ENCODE results near the gene ZNF154.
"Not testable (repeated sequence)": the region's sequence is repeated elsewhere in the genome, so short reads cannot be mapped to it uniquely, and the experiment has no call there.

Gene ZNF154

DNA sequence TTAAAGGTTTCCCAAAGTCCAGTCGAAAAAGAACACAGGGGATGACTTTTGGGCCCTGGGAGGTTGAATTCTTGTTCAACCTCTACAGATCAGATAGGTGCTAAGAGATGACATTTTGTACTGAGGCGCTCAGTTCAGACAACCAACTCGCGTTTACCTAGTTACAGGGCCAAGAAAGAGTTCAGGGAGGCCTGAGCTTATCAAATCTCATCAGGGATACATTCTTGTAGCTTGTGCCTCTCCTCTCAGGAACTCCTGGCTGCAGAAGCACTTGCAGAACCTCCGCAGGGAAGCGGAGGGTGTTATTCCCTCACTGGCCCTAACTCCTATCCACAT is 38.4 kb upstream of the ZNF154 start:
- Histone ChIP-seq H2AK5ac (ENCODE audit: low read length) (no peak overlapping the region), H3K79me1 (ENCODE audit: low read length) (peaks cover 25% of the 10 kb centered on the region), H3K27me3 (ENCODE audit: insufficient read depth, low read length, poor library complexity) (no peaks in the 10 kb centered on the region), H3K27ac (ENCODE audit: low read depth, low read length) (no peak overlapping the region), H3K18ac (ENCODE audit: low read length) (no peak overlapping the region), H2BK5ac (ENCODE audit: low read length) (no peak overlapping the region), H3K56ac (ENCODE audit: low read length) (peak overlapping the region; percentile 94), H2BK15ac (replicated peaks; ENCODE audit: low read depth) (no peak overlapping the region), H3K4me1 (ENCODE audit: control insufficient read depth, low read depth, low read length) (peaks cover 6% of the 10 kb centered on the region), H3K4me2 (ENCODE audit: low read length) (peak overlapping the region; percentile 92), H4K8ac (ENCODE audit: low read depth, low read length) (no peak overlapping the region), H3K9ac (ENCODE audit: low read length) (peak overlapping the region; percentile 84), H3K4me3 (ENCODE audit: low read length) (peak overlapping the region; percentile 85), H3K23ac (ENCODE audit: low read length) (no peak overlapping the region), H3K79me2 (ENCODE audit: control insufficient read depth, insufficient read depth, low read length) (peaks cover 30% of the 10 kb centered on the region), H2BK120ac (ENCODE audit: low read depth, low read length) (no peak overlapping the region), H3K36me3 (ENCODE audit: control insufficient read depth, insufficient read depth, low read length) (peaks cover 3% of the 10 kb centered on the region), H3K4ac (ENCODE audit: low read depth, low read length) (no peak overlapping the region), H4K5ac (ENCODE audit: low read length) (no peak overlapping the region)
- peak; percentile 40 for DNase-seq
- no CpG with 5 or more reads among the region's 6 CpGs for WGBS (ENCODE audit: extremely low coverage, insufficient coverage, low lambda C conversion rate)

DNA sequence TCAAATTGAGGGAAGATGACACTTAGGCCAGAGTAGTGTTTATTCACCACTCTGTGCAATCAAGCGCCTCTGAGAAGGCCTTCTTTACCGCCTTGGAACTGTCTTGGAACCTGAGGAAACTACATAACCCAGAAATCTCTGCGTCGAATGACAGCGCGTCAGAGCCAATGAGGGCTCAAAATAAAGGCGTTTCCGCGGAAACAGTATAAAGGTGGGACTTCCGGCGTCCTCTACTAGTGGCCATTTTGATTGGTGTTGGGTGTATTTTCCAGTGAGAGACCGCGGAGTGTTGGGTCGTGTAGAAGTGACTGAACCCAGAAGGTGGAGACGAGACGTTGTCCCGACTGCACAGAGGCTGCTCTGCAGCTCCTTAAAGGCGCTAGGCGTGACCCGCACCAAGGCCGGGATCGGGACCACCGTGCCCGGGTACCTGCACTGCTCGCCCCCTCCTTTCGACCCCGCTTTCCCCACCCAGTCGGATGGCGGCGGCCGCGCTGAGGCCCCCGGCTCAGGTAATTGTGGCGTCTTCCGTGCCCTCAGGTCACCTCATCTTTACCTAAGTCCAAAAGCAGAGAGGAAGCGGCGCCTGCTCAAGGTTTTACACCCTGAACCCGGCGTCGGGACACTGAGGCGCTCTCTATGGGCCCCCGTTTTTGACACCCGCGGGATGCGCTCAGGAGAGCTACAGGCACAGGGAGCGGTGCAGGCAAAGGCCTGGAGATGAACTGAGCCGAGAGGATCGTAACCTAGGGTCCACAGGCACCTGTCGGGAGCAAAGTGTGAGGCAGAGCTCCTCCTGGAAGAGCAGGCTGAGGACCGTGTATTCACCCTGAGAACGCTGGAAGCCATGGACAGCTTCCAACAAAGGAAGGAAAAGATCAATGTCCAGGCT is 37.8 kb upstream of the ZNF154 start, which contains the start of gene ZNF776:
ZNF776 (plus strand) TSS at position 236 of the 892 bp plus-strand sequence; CDS start at position 480, 244 bp downstream.
- Histone ChIP-seq H2AK5ac (ENCODE audit: low read length) (no peak within 1 kb of the TSS), H4K5ac (ENCODE audit: low read length) (no peak within 1 kb of the TSS), H3K23ac (ENCODE audit: low read length) (no peak within 1 kb of the TSS), H4K8ac (ENCODE audit: low read depth, low read length) (no peak within 1 kb of the TSS), H3K36me3 (ENCODE audit: control insufficient read depth, insufficient read depth, low read length) (peaks cover 2% of the 10 kb centered on the region), H3K18ac (ENCODE audit: low read length) (peak within 1 kb of the TSS; percentile 42), H2BK120ac (ENCODE audit: low read depth, low read length) (no peak within 1 kb of the TSS), H3K4me2 (ENCODE audit: low read length) (peak within 1 kb of the TSS; percentile 92), H2BK15ac (replicated peaks; ENCODE audit: low read depth) (no peak within 1 kb of the TSS), H3K79me2 (ENCODE audit: control insufficient read depth, insufficient read depth, low read length) (peaks cover 30% of the 10 kb centered on the region), H3K27ac (ENCODE audit: low read depth, low read length) (no peak within 1 kb of the TSS), H3K4me1 (ENCODE audit: control insufficient read depth, low read depth, low read length) (peaks cover 6% of the 10 kb centered on the region), H3K79me1 (ENCODE audit: low read length) (peaks cover 25% of the 10 kb centered on the region), H3K4ac (ENCODE audit: low read depth, low read length) (no peak within 1 kb of the TSS), H2BK5ac (ENCODE audit: low read length) (no peak within 1 kb of the TSS), H3K56ac (ENCODE audit: low read length) (peak within 1 kb of the TSS; percentile 94), H3K4me3 (ENCODE audit: low read length) (peak within 1 kb of the TSS; percentile 85), H3K9ac (ENCODE audit: low read length) (peak within 1 kb of the TSS; percentile 84), H3K27me3 (ENCODE audit: insufficient read depth, low read length, poor library complexity) (no peaks in the 10 kb centered on the region)
- WGBS (ENCODE audit: extremely low coverage, insufficient coverage, low lambda C conversion rate), result no CpG with 5 or more reads among the region's 51 CpGs
- DNase-seq, result peak; percentile 97

DNA sequence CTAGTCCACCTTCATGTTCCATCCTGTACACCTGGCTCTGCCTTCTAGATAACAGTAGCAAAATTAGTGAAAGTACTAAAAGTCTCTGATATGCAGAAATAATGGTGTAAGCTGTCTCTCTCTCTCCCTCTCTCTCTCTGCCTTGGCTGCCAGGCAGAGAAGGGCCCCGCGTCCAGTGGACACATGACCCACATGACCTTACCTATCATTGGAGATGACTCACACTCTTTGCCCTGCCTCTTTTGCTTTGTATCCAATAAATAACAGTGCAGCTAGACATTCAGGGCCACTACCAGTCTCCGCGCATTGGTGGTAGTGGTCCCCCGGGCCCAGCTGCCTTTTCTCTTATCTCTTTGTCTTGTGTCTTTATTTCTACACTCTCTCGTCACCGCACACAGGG is 29.8 kb upstream of the ZNF154 start:
- H2AK5ac ChIP-seq (ENCODE audit: low read length); DNase-seq; H3K23ac ChIP-seq (ENCODE audit: low read length); H3K4me1 ChIP-seq (ENCODE audit: control insufficient read depth, low read depth, low read length); H3K4ac ChIP-seq (ENCODE audit: low read depth, low read length); H3K79me1 ChIP-seq (ENCODE audit: low read length); H2BK15ac ChIP-seq (replicated peaks; ENCODE audit: low read depth); H2BK120ac ChIP-seq (ENCODE audit: low read depth, low read length); H3K9ac ChIP-seq (ENCODE audit: low read length); H3K18ac ChIP-seq (ENCODE audit: low read length); H4K8ac ChIP-seq (ENCODE audit: low read depth, low read length); H3K36me3 ChIP-seq (ENCODE audit: control insufficient read depth, insufficient read depth, low read length); H2BK5ac ChIP-seq (ENCODE audit: low read length); H4K5ac ChIP-seq (ENCODE audit: low read length); H3K79me2 ChIP-seq (ENCODE audit: control insufficient read depth, insufficient read depth, low read length); H3K56ac ChIP-seq (ENCODE audit: low read length); H3K27ac ChIP-seq (ENCODE audit: low read depth, low read length); H3K4me3 ChIP-seq (ENCODE audit: low read length); H3K4me2 ChIP-seq (ENCODE audit: low read length); H3K27me3 ChIP-seq (ENCODE audit: insufficient read depth, low read length, poor library complexity): not testable (repeated sequence)
- WGBS (ENCODE audit: extremely low coverage, insufficient coverage, low lambda C conversion rate), result no CpG with 5 or more reads among the region's 7 CpGs

DNA sequence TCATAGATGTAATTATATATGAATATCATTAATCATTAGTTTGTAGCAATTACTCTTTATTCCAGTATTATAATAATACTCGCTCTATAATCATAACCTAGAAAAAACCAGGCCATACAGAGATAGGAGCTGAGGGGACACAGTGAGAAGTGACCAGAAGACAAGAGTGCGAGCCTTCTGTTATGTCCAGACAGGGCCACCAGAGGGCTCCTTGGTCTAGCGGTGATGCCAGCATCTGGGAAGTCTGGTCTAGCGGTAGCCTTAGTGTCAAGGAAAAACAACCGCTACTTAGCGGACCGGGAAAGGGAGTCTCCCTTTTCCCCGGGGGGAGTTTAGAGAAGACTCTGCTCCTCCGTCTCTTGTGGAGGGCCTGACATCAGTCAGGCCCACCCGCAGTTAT is 29.3 kb upstream of the ZNF154 start:
- H3K27ac ChIP-seq (ENCODE audit: low read depth, low read length); H3K4me2 ChIP-seq (ENCODE audit: low read length); H3K36me3 ChIP-seq (ENCODE audit: control insufficient read depth, insufficient read depth, low read length); H2BK5ac ChIP-seq (ENCODE audit: low read length); H3K18ac ChIP-seq (ENCODE audit: low read length); H3K56ac ChIP-seq (ENCODE audit: low read length); H3K4me1 ChIP-seq (ENCODE audit: control insufficient read depth, low read depth, low read length); H3K4me3 ChIP-seq (ENCODE audit: low read length); H3K4ac ChIP-seq (ENCODE audit: low read depth, low read length); H3K79me1 ChIP-seq (ENCODE audit: low read length); H4K5ac ChIP-seq (ENCODE audit: low read length); H3K27me3 ChIP-seq (ENCODE audit: insufficient read depth, low read length, poor library complexity); H2AK5ac ChIP-seq (ENCODE audit: low read length); H3K23ac ChIP-seq (ENCODE audit: low read length); H2BK15ac ChIP-seq (replicated peaks; ENCODE audit: low read depth); H2BK120ac ChIP-seq (ENCODE audit: low read depth, low read length); H3K9ac ChIP-seq (ENCODE audit: low read length); H3K79me2 ChIP-seq (ENCODE audit: control insufficient read depth, insufficient read depth, low read length); H4K8ac ChIP-seq (ENCODE audit: low read depth, low read length): not testable (repeated sequence)
- DNase-seq, result peak; percentile 71
- no CpG with 5 or more reads among the region's 10 CpGs for WGBS (ENCODE audit: extremely low coverage, insufficient coverage, low lambda C conversion rate)

DNA sequence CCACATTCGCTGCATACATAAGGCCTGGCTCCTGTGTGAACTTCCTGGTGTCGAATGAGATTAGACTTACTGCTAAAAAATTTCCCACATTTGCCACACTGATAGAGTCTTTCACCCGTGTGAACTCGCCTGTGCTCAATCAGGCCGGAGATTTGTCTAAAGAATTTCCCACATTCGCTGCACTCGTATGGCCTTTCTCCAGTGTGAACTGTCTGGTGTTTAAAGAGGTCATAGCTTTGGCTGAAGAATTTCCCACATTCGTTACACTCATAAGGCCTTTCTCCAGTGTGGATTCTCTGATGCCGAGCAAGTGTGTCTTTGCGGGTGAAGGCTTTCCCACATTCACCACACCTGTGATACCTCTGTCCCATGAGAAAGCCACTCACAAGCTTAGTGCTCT is 11.9 kb upstream of the ZNF154 start:
- H4K8ac ChIP-seq (ENCODE audit: low read depth, low read length), result no peak overlapping the region
- no peaks in the 10 kb centered on the region for H3K79me1 ChIP-seq (ENCODE audit: low read length)
- no peak overlapping the region for H3K18ac ChIP-seq (ENCODE audit: low read length)
- no peak overlapping the region for H3K4ac ChIP-seq (ENCODE audit: low read depth, low read length)
- no peak overlapping the region for H3K27ac ChIP-seq (ENCODE audit: low read depth, low read length)
- peaks cover 7% of the 10 kb centered on the region for H3K36me3 ChIP-seq (ENCODE audit: control insufficient read depth, insufficient read depth, low read length)
- WGBS (ENCODE audit: extremely low coverage, insufficient coverage, low lambda C conversion rate), result no CpG with 5 or more reads among the region's 10 CpGs
- H3K4me1 ChIP-seq (ENCODE audit: control insufficient read depth, low read depth, low read length), result no peaks in the 10 kb centered on the region
- no peak overlapping the region for H3K4me3 ChIP-seq (ENCODE audit: low read length)
- H3K9ac ChIP-seq (ENCODE audit: low read length), result no peak overlapping the region
- DNase-seq, result no peak
- H4K5ac ChIP-seq (ENCODE audit: low read length), result no peak overlapping the region
- H3K79me2 ChIP-seq (ENCODE audit: control insufficient read depth, insufficient read depth, low read length), result no peaks in the 10 kb centered on the region
- H2BK15ac ChIP-seq (replicated peaks; ENCODE audit: low read depth), result no peak overlapping the region
- no peaks in the 10 kb centered on the region for H3K27me3 ChIP-seq (ENCODE audit: insufficient read depth, low read length, poor library complexity)
- no peak overlapping the region for H2BK120ac ChIP-seq (ENCODE audit: low read depth, low read length)
- H3K23ac ChIP-seq (ENCODE audit: low read length), result no peak overlapping the region
- no peak overlapping the region for H3K56ac ChIP-seq (ENCODE audit: low read length)
- no peak overlapping the region for H2BK5ac ChIP-seq (ENCODE audit: low read length)
- H3K4me2 ChIP-seq (ENCODE audit: low read length), result no peak overlapping the region
- no peak overlapping the region for H2AK5ac ChIP-seq (ENCODE audit: low read length)
